Fibroblast of skin of right quadriceps (primary cell): ENCODE measurements around the gene ZCCHC14.

Experiments used
- DNase-seq: peaks from one replicate; pipeline ENCODE4 v3.0.0-alpha.2; 2013

ZCCHC14 gene

GRCh38 chr16:87451563-87452210 is 41.1 kb downstream of the ZCCHC14 start:
- DNase-seq = no peak

- DNase-seq = no peak
These were observed 44.0 kb downstream of the ZCCHC14 start for GRCh38 chr16:87448866-87449265.

- peak; percentile 72 for DNase-seq
These were observed 45.5 kb downstream of the ZCCHC14 start for GRCh38 chr16:87447323-87447722.

GRCh38 chr16:87446479-87446878 is 46.3 kb downstream of the ZCCHC14 start:
- DNase-seq = no peak

- peak; percentile 70 for DNase-seq
These were observed 47.3 kb downstream of the ZCCHC14 start for GRCh38 chr16:87445486-87445885.

GRCh38 chr16:87443964-87444363 is 48.9 kb downstream of the ZCCHC14 start:
- no peak for DNase-seq

GRCh38 chr16:87443016-87443415 is 49.8 kb downstream of the ZCCHC14 start:
- no peak for DNase-seq

GRCh38 chr16:87442581-87442966 is 50.2 kb downstream of the ZCCHC14 start:
- DNase-seq = no peak

- no peak for DNase-seq
These were observed 50.8 kb downstream of the ZCCHC14 start for GRCh38 chr16:87441886-87442580.

- DNase-seq = no peak
These were observed 52.9 kb downstream of the ZCCHC14 start for GRCh38 chr16:87439926-87440325.

- no peak for DNase-seq
These were observed 54.2 kb downstream of the ZCCHC14 start for GRCh38 chr16:87438611-87438985.

- no peak for DNase-seq
These were observed 54.8 kb downstream of the ZCCHC14 start for GRCh38 chr16:87437911-87438610.

GRCh38 chr16:87437327-87437726 is 55.5 kb downstream of the ZCCHC14 start:
- DNase-seq = no peak

- peak; percentile 45 for DNase-seq
These were observed 56.3 kb downstream of the ZCCHC14 start for GRCh38 chr16:87436225-87437172.

- peak; percentile 86 for DNase-seq
These were observed 57.2 kb downstream of the ZCCHC14 start for GRCh38 chr16:87435372-87436224.

- DNase-seq = peak; percentile 20
These were observed 58.6 kb downstream of the ZCCHC14 start for GRCh38 chr16:87434146-87434667.

GRCh38 chr16:87432330-87432915 is 60.4 kb downstream of the ZCCHC14 start:
- DNase-seq = no peak

- DNase-seq = peak; percentile 77
These were observed 60.9 kb downstream of the ZCCHC14 start for GRCh38 chr16:87431926-87432325.

GRCh38 chr16:87426423-87427215 is 66.2 kb downstream of the ZCCHC14 start:
- DNase-seq = no peak

- no peak for DNase-seq
These were observed 66.9 kb downstream of the ZCCHC14 start for GRCh38 chr16:87425941-87426340.
